ENCODE data around the gene NDUFS1.
"Not testable (repeated sequence)": the region's sequence is repeated elsewhere in the genome, so short reads cannot be mapped to it uniquely, and the experiment has no call there.

The NDUFS1 gene

GRCh38 chr2:206159346-206160124, at the start of gene NDUFS1, which contains the start of gene EEF1B2:
NDUFS1 (minus strand) TSS chr2:206159444; CDS start chr2:206153678, 5,766 bp downstream.
EEF1B2 (plus strand) TSS chr2:206159895; CDS start chr2:206159980, 85 bp downstream.
- peak; percentile 88 for DNase-seq (ENCODE audit: low spot score)

- no peak for DNase-seq (ENCODE audit: low spot score)
Measured at GRCh38 chr2:206208900-206209299, 49.7 kb upstream of the NDUFS1 start.

GRCh38 chr2:206207316-206207715, 48.1 kb upstream of the NDUFS1 start:
- not testable (repeated sequence) for DNase-seq (ENCODE audit: low spot score)

GRCh38 chr2:206204710-206205109, 45.5 kb upstream of the NDUFS1 start:
- DNase-seq (ENCODE audit: low spot score), result no peak

- peak; percentile 22 for DNase-seq (ENCODE audit: low spot score)
Measured at GRCh38 chr2:206203331-206203730, 44.1 kb upstream of the NDUFS1 start.

GRCh38 chr2:206202446-206202845, 43.2 kb upstream of the NDUFS1 start:
- DNase-seq (ENCODE audit: low spot score), result no peak

- DNase-seq (ENCODE audit: low spot score), result no peak
Measured at GRCh38 chr2:206201075-206201848, 42.0 kb upstream of the NDUFS1 start.

- no peak for DNase-seq (ENCODE audit: low spot score)
Measured at GRCh38 chr2:206198677-206199076, 39.4 kb upstream of the NDUFS1 start.

- no peak for DNase-seq (ENCODE audit: low spot score)
Measured at GRCh38 chr2:206193671-206194357, 34.6 kb upstream of the NDUFS1 start.

- no peak for DNase-seq (ENCODE audit: low spot score)
Measured at GRCh38 chr2:206192157-206192556, 32.9 kb upstream of the NDUFS1 start.

GRCh38 chr2:206190689-206191088, 31.4 kb upstream of the NDUFS1 start:
- DNase-seq (ENCODE audit: low spot score), result no peak

- no peak for DNase-seq (ENCODE audit: low spot score)
Measured at GRCh38 chr2:206190111-206190510, 30.9 kb upstream of the NDUFS1 start.

GRCh38 chr2:206189691-206190090, 30.4 kb upstream of the NDUFS1 start:
- no peak for DNase-seq (ENCODE audit: low spot score)

- DNase-seq (ENCODE audit: low spot score), result not testable (repeated sequence)
Measured at GRCh38 chr2:206181526-206181925, 22.3 kb upstream of the NDUFS1 start.

GRCh38 chr2:206176901-206177300, 17.7 kb upstream of the NDUFS1 start:
- DNase-seq (ENCODE audit: low spot score), result no peak

GRCh38 chr2:206176121-206176520, 16.9 kb upstream of the NDUFS1 start:
- no peak for DNase-seq (ENCODE audit: low spot score)

GRCh38 chr2:206173147-206173546, 13.9 kb upstream of the NDUFS1 start:
- no peak for DNase-seq (ENCODE audit: low spot score)

GRCh38 chr2:206171624-206172397, 12.6 kb upstream of the NDUFS1 start:
- not testable (repeated sequence) for DNase-seq (ENCODE audit: low spot score)

- DNase-seq (ENCODE audit: low spot score), result not testable (repeated sequence)
Measured at GRCh38 chr2:206168230-206168629, 9.0 kb upstream of the NDUFS1 start.

GRCh38 chr2:206164261-206164862, 5.1 kb upstream of the NDUFS1 start:
- DNase-seq (ENCODE audit: low spot score), result peak; percentile 37

- DNase-seq (ENCODE audit: low spot score), result no peak
Measured at GRCh38 chr2:206163251-206163880, 4.1 kb upstream of the NDUFS1 start.

Data from HuH-7 (cell line).